Measurements from ENCODE around the gene KRTAP20-4. TPM values are rescaled to one million over a fixed set of nuclear protein-coding genes. Genes with fewer than 3 reads are reported as not detected.

The KRTAP20-4 gene
- total and polyA plus RNA-seq, 9 of the 15 experiments (the other 6 are each of a cell fraction or from before 2014, with no cell fraction given), result not detected

GRCh38 chr21:30580132-30580531 is 40.3 kb upstream of the KRTAP20-4 start:
- WGBS (ENCODE audit: insufficient coverage, low coverage, missing lambda C conversion rate), result 3% methylated on average over 3 of the region's 3 CpGs
- DNase-seq (ENCODE audit: extremely low read depth in 1 of 4, low spot score in 3 of 4), result no peak
- no peak for FAIRE-seq
- no peaks in the 10 kb centered on the region for H3K27me3 ChIP-seq (ENCODE audit: control insufficient read depth in 2 of 2, insufficient read depth in 2 of 2, low read length in 2 of 2)
- no peaks in the 10 kb centered on the region for H3K36me3 ChIP-seq (ENCODE audit: control insufficient read depth, insufficient read depth, low read length)
- no peak overlapping the region for H3K4me2 ChIP-seq (ENCODE audit: insufficient read depth, low read length)
- ChIA-PET POLR2A (no interaction called here), CTCF (ENCODE audit: low intra/inter-chr PET ratio) (no interaction called here)
- H3K4me3 ChIP-seq, result no peak overlapping the region
- H3K9me1 ChIP-seq (ENCODE audit: control insufficient read depth, insufficient read depth, low read length), result no peaks in the 10 kb centered on the region
- peaks cover 1% of the 10 kb centered on the region for H3K9me3 ChIP-seq (replicated peaks; ENCODE audit: control insufficient read depth, insufficient read depth, low read depth, low read length)
- H4K20me1 ChIP-seq (replicated peaks; ENCODE audit: control insufficient read depth, insufficient read depth, low read length), result no peaks in the 10 kb centered on the region
- in situ Hi-C loops (cut with MboI) (no loop called here), intact Hi-C loops (cut with micrococcal nuclease) (no loop called here)
- H3K4me1 ChIP-seq (replicated peaks in 1 of 2; ENCODE audit: control insufficient read depth in 2 of 2, insufficient read depth in 2 of 2, low read length in 2 of 2), result no peaks in the 10 kb centered on the region
- H3K27ac ChIP-seq (ENCODE audit: extremely low read depth, low read depth, low read length), result no peak overlapping the region
- no peak overlapping the region for H3K9ac ChIP-seq (ENCODE audit: insufficient read depth in 1 of 2, low read depth in 2 of 2, low read length in 2 of 2)
- no peaks in the 10 kb centered on the region for H3K79me2 ChIP-seq (ENCODE audit: control insufficient read depth, insufficient read depth, low read length)
- no TSS peak for BruUV-seq (replicated peaks)
- ATAC-seq, result no peak
- H2AFZ ChIP-seq (ENCODE audit: low read depth, low read length), result no peak overlapping the region
- TF ChIP-seq NCOA6 (IDR thresholded peaks at IDR 0.05) (no peak), SUPT5H (IDR thresholded peaks at IDR 0.05) (no peak), PHTF2 (CRISPR knock-in tag; IDR thresholded peaks at IDR 0.05) (no peak), RHOXF2B (CRISPR knock-in tag; conservative IDR thresholded peaks at IDR 0.05) (no peak), KAT2B (IDR thresholded peaks at IDR 0.05; ENCODE audit: low read depth, low read length) (no peak), NR0B1 (IDR thresholded peaks at IDR 0.05; ENCODE audit: partially characterized antibody) (no peak), COPS2 (conservative IDR thresholded peaks at IDR 0.05) (no peak), BRF2 (IDR thresholded peaks at IDR 0.05; ENCODE audit: borderline replicate concordance, insufficient read depth, insufficient read length) (no peak), CHCHD3 (CRISPR knock-in tag; IDR thresholded peaks at IDR 0.05) (no peak), FOXJ3 (CRISPR knock-in tag; IDR thresholded peaks at IDR 0.05) (no peak), ZNF165 (CRISPR knock-in tag; IDR thresholded peaks at IDR 0.05; ENCODE audit: borderline replicate concordance) (no peak), RBM34 (IDR thresholded peaks at IDR 0.05; ENCODE audit: borderline replicate concordance, insufficient read depth, low read length) (no peak), ZMIZ1 (IDR thresholded peaks at IDR 0.05; ENCODE audit: low read depth in 2 of 2, low read length in 2 of 2) (no peak), POLR3A (IDR thresholded peaks at IDR 0.05; ENCODE audit: borderline replicate concordance, extremely low read depth, insufficient read depth, insufficient read length) (no peak), ZNF444 (CRISPR knock-in tag; IDR thresholded peaks at IDR 0.05) (no peak), NKRF (IDR thresholded peaks at IDR 0.05; ENCODE audit: borderline replicate concordance) (no peak), SIN3B (IDR thresholded peaks at IDR 0.05; ENCODE audit: low read depth) (no peak)
